HG03108 (cell line): ENCODE data around the gene BPGM.

Experiments used
- ATAC-seq: cut with Tn5 transposase; IDR thresholded peaks from one replicate; pipeline ENCODE4 v1.9.1; 2021; ENCODE audit warnings: moderate library complexity; ENCODE audit not compliant: unreplicated experiment

Gene BPGM

DNA sequence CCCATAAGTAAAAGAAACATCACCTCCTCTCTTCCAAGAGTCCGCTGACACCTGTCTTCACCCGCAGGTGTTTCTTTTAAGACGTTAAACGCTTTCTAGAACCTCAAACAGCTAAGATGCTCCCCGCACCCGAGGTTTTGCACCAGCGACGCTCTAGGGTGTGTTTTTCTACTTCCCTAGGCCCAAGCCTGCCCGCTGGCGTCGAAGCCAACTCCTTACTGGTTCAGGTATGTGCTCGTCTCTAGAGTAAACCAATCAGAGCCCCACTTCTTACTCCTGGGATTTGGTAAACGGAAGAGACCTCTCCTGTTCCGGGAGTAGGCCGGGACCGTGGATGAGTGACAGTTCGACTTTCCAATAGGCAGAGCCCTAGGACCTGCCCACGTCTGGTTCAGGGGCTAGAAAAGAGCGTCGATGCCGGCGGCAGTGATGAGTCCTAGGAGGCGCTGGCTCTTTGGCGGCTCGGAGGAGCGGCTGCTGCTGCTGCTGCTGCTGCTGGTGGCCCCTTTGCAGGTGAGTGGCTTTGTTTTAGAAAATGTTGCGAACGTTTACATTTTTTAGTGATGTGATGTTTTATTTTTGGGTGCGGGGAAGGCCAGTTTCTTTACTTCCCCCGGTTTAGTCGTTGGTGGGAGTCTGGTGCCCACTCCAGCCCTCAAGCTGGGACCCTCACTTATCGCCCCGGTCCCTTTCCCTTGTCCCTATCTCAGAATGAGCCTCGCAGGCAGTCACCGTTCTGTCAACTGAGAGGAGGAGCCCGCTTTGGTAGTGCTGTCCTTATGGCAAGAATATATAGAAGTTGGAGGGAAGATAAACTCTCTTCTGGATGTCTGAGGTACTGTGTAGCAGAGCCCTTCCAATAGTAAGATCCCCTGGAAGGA, at the start of gene BPGM:
BPGM (plus strand) TSS at position 429 of the 881 bp plus-strand sequence. CDS start 14,655 bp downstream, outside the sequence.
- peak; percentile 98 for ATAC-seq

DNA sequence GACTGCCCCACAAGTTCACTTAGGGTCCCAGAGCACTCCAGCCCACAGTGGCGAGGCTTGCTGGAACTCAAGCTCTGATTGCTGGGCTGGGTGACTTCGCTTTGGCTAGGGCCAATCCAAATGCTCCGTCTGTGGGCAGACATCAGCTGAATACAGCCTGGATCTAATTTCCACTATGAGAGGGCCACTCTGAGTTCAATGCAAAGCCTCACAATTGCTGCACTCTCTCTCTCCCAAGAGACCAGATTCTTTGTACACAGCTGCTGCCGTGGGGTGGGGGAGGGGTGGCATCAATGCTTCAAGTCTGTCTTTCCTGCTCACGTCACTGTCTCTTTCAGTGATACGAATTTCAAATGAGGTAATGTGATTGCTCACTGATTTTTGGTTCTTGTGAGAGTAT, 47.3 kb upstream of the BPGM start:
- ATAC-seq: no peak

DNA sequence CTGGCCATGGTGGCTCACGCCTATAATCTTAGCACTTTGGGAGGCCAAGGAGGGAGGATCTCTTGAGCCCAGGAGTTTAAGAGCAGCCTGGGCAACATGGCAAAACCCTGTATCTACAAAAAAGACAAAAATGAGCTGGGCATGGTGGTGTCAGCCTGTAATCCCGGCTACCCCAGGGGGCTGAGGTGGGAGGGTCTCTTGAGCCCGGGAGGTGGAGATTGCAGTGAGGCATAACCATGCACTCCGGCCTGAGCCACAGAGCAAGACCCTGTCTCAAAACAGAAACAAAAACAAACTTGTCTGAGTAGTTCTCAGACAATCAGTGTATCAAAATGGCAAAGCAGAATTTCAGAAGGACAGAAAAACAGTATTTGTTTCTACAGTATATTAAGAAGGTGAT, 45.2 kb upstream of the BPGM start:
- no peak for ATAC-seq

DNA sequence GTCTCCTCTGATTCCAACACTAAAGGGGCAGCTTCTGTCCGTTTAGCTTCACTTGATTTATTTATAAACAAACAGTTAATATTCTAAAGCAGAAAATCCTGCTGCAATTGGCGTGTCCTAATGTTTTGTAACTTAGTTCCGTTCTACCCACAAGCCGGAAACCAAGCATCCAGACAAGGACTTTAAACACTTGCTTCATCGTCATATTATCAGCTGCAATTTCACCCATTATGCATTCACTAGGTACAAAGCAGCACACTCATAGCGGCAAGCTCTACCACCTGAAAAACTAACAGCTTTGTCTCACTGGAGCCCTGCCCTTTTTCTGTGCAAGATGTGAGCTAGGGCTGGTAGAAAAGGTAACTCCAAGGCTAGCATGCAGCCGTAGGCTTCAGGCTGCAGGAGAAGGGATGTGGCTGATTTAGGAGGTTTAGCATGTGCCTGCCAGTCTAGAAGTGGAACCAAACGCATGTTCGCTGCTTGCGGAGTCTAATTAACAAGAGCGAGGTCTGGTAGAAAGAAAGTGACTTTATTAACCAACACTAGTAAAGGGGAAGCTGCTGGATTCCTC, 43.7 kb upstream of the BPGM start:
- ATAC-seq: no peak

DNA sequence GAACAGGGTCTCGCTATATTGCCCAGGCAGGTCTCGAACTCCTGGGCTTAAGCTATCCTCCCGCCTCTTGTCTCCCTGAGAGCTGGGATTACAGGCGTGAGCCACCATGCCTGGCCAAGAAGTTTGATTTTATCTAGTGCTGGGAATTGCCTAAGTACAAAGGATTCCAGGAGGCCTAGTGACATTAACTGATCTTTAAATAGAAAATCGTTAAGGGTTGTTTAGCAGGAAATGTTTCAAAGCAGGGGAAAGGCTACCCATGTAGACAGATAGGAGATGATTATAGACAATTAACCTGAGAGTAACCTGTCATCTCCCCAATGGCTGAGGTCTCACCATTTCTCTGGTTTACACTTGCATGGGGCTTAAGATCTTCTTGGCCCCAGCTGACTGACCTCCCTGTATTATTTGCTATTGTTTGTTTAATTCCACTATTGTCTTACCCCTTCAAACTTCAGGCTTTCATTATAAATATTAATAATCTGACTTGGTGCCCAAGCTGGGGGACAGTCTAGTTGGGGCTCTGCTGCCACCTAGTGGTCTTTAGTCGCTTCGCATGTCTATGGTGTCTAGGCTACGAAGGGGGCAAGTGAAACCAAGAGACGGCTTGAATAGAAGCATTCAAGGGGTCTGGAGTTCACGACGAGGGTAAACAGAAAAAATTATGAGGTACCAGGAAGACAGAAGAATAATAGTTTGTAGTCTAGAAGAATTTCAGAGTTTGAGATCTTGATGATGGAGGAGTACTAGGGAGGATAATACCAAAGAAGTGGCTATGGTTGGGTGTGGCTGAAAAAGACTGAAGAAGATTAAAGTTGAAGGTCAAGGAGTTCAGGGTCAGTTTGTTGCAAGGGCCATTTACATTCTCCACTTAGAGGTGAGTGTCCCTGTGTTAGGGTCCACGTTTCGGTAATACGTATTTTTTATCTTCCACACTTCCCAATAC, 40.4 kb upstream of the BPGM start:
- no peak for ATAC-seq

DNA sequence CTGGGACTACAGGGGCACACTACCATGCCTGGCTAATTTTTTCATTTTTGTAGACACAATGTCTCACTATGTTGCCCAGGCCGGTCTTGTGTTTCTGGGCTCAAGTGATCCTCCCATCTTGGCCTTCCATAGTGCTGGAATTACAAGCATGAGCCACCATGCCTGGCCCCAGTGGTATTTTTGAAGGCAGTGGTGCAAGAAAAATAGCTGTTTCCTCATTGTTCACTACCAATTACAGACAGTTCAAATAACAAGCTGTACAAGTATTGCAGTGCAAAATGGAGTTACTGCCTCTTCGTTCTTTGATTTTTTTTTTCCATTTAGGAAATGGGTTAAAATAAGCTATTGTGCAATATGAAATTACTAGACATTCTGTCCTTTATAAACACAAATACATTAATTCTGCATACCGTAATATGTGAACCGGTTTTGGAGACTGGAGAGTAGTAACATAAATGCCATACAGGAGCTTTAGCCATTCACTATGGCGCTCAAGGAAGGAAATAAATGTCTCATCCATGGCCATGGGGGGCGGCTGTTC, 35.0 kb upstream of the BPGM start:
- ATAC-seq: no peak

DNA sequence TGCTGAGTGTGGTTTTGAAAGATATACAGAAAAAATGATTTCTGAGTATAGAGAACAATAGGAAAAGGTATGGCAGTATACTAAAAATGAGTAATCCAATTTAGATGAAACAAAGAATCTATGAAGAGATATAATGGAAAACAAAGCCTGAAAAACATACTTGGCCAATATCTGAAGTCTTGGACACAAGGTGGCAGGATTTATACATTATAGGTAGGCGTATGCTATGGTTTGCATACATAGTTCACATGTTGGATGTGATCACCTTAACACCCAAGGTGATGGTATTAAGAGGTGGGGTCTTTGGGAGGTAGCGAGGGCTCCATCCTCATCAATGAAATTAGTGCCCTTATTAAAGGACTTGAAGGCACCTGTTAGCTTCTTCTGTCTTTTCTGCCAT, 34.5 kb upstream of the BPGM start:
- no peak for ATAC-seq

DNA sequence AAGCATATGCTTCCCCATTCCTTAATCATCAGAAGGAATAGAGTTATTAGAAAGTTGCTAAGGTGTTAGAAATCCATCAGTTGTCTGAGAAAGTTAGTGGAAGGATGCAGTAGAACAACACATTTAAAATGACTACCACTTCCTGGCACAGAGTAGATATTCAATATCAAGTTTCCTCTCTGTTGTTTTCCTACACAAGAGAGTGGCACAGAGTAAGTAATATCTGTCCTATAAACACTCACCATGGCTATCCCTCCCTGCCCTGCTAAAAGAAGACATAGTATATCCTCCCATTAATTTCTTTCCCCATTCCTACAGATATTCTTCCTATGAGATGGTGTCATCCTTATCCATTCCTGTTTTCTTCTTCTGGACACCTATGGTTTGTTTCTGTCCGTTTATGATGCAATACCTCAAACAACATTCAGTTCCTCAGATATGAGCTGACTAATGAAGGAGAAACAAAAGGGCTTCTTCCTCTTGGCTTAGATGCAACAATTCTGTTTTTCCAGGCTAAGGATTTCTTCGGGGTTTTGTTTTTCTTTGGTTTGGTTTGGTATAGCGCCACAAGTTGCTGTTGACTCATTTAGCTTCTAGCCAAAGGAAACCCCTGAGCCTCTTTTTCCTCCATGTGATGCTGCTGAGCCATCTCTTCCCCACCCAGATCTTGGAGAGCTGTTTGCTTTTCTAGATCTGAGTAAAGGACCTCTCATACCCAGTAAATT, 32.9 kb upstream of the BPGM start:
- no peak for ATAC-seq

DNA sequence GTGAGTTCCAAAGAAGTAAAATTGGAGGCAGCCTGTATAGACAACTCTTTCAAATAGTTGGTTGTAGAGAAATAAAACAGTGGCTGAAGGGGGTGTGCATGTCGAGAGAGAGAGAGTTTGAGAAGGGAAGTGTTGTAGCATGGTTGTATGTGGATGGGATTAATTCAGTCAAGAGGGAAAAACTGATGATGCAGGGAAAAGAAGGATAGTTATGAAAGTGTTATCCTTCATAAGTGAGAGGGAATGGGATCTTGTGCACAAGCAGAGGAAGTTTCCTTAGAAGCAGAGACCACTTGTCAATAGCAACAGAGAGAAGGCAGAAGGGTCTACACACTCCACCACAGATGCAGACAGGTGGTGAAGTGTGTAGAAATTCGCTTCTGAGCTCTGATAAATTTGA, 30.0 kb upstream of the BPGM start:
- ATAC-seq: no peak

DNA sequence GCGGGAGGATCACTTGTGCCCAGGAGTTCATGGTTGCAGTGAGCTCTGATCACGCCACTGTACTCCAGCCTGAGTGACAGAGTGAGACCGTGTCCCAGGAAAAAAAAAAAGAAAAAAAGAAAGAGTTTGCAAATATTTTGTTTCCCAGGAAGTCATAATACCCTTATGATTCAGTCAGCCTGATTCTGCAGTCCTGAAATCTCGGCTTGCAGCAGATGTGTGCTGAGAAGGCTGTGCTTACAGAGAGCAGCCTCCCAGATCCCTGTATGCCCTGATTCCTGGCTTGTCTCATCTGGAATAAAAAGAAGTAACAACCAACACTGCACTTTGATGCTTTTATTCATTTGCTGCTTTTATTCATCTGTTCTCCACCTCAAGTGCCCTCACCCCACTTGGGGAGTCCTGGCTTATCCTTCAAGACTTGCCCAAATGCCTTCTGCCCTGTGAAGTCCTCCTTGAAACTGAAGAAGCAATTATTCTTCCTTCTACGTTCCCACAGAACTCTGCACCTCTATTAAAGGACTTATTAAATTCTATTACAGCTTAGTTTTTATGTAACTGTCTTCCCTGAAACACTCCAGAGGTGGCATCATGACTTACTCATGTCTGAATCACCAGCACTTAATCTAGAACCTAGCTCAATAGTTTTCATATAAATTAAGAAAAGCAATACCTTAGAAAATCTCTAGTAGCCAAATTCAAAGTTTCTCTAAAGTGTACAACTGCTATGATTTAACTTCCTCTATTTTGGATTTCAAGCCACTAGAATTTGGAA, 27.7 kb upstream of the BPGM start:
- ATAC-seq: no peak

DNA sequence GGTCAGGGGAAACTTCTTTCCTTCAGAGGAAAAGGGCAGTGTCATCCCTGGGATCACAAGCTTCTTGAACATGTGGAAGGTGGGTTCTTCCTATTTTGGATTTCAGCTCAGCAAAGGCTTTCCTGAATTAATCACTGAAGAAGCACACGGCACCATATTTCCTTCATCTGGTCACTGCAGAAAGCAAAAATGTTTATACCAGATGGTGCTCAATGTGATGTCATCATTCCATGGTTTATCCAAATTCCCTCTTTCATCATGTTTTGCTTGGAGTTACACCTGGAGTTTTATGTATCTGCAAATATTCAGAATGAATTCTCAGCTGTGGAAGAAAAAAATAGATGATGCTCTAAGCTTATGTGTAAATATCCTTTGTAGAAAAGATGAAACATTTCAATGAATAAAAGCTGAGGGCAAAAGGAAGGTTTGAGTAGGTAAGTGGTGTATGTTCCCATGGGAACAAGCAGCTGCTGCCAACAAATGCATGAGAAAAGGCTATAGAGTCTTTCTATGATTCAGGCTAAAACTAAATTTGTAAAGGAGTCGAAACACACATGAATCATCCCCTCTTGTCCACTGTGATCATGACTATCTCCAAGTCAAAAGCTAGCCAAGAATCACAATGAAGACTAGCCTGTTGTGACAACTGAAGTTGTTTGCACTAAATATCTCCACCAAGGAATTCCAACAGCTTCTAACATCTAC, 26.9 kb upstream of the BPGM start:
- no peak for ATAC-seq

DNA sequence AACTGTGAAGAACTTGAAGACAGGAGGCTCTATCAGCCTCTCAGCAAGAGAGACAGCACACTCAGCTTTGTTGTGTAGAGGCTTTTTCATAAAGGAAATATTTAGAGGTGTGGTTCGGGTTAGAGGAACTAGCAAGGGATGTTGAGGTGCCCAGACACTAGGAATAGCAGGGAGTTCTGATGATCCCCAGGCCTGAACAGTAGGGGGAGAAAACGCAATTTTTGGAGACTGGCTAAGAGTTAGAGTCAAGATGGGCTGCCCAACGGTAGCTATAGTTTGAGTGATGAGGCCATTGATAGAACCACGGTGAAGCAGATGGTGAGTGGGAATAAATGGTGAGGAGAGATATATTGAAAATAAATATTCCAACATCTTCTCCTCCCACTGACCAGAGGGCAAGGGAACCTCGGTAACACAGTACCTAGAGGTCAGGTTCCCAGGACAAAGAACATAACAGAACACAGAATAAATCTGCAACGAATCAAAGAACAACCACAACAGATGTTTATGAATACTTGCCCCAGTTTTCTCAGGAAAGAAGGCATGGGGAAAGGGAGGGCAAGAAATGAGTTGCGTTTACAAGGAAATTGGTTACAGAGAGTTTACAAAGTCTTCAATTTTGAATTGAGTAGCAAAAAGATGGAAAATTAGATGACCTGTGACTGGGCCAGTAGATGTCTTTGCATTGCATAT, 24.2 kb upstream of the BPGM start:
- no peak for ATAC-seq

DNA sequence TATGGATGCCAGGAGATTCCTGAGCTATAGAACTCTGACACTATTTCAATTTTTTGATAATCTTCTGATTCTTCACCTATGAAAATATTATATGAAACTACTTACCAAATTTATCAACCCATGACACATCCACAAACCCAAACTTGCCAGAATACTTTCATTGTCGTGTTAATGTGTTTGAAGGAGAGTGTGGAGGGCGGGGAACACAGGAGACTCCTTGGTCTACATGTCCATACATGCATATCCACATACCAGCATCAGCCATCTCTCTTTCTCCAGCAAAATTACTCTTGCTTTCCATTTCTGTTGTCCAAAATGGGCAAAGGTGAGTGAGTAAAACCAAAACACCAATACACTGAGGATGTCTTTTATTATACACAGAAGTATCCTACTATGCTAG, 23.5 kb upstream of the BPGM start:
- ATAC-seq: no peak

DNA sequence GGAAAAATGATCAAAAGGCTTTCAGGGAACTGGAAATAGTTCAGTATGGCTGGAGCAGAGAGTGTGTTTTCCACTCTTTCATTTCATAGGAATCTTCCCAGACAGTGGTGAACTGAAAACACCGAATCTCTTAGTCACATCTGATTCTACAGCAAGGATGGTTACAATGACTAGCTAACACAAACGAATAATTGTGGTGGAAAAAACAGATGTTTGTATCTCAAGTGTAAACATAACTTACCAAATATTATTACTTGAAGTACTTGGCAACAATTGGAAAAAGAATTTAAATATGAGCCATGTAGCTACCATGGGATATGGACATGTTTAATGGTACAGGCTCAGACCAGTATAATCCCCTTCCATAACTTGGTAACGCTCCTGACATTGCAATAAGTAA, 21.1 kb upstream of the BPGM start:
- ATAC-seq: no peak

DNA sequence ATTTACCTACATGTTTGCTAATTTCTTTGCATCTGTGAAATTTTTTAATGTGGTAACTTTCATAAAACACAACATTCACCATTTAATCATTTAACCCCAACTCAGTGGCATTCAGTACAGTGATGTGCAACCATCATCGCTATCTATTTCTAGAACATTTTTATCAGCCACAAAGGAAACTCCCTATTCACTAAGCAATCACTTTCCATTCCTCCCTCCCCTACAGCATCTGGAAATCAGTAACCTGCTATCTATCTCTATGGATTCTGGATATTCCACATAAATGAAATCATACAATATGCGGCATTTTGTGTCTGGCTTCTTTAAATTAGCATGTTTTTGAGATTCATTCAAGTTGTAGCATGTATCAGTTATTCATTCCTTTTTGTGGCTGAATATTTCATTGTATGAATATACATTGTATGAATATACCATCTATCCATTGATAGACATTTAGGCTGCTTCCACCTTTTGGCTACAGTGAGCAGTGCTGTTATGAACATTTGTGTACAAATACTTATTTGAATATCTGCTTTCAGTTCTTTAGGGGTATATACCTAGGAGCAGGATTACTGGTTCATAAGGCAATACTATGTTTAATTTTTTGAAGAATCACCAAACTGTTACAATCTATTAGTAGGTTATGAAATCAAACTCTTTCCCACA, 19.4 kb upstream of the BPGM start:
- ATAC-seq: no peak

DNA sequence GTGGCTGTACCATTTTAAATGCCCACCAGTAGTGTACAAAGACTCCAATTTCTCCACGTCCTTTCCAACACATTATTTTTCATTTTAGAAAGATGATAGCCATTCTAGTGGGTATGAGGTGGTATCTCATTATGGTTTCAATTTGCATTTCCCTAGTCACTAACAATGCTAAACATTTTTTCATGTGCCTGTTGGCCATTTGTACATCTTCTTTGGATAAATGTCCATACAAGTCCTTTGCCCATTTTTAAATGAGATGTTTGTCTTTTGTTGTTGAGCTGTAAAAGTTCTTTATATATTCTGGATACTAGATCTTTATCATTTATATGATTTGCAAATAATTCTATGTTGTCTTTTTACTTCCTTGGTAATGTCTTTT, 18.9 kb upstream of the BPGM start:
- no peak for ATAC-seq

DNA sequence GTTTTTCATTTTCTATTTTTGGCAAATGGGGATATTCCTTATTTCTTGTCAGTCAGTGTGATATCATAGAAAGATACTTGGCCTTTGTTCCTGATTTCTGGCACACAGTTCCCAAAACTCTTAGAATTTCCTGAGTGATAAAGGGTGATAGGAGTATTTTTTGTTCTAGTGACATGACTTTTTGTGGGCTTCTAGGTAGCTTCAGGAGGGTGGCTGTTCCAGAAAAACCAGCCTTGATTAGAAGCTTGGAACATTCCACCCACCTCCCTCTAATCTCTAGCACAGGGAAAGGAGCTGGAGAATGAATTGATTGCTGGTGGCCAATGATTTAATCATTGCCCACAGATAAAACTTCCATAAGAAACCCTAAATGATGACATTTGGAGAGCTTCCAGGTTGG, 17.2 kb upstream of the BPGM start:
- ATAC-seq: no peak

DNA sequence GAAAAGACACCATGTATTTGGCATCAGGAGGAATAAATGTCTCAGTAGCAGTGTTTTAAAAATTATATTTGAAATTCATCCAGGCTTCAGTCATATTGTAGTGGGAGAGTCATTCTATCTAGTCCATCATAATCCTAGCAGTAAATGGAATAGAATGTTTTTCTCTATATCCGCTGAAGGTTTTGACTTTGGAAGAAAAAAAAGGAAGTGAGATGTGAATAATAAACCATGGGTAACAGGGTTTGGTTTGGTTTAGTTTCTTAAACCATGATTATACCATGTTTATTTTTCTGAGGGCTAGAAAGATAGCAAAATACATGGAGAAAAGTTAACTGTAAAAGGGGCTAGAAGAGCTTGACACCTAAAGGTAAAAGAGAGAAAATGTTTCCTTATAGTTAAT, 16.4 kb upstream of the BPGM start:
- no peak for ATAC-seq
